Forelimb muscle (tissue), 1 donor: ENCODE results near the gene MOB1B. TPM values are rescaled to one million over a fixed set of nuclear protein-coding genes. Genes with fewer than 3 reads are reported as not detected.

Experiments used
- DNase-seq: peaks from one replicate; pipeline ENCODE4 v3.0.0-alpha.2; 2013; ENCODE audit warnings: low read depth
- polyA plus RNA-seq: library from polyadenylated mRNA; unstranded; fragments of 120-200 nt; gene quantifications from one replicate; pipeline ENCODE4 v1.2.1, GENCODE V29; 2013; ENCODE audit not compliant: insufficient read length

MOB1B gene
- polyA plus RNA-seq, 1 donor = 32.1 TPM

DNA sequence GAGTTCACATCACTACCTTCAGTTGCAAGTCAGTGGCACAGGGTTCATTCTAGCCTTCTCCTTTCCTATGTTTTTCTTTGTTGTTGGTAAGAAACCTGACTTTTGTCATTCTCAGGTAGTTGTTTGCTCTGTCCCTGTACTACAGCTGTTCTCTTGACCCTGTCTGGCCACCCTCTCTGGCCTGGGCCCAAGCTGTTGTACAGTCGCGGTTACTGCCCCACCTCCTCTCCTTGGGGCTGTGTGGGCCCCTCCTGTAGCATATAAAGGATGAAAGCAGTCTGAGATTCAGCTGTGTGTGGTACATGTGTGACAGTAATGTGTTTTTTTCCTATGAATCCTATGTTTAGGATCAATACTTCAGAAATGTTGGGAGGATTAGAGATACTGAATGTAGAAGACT lies 12.5 kb downstream of the MOB1B start:
- no peak for DNase-seq

DNA sequence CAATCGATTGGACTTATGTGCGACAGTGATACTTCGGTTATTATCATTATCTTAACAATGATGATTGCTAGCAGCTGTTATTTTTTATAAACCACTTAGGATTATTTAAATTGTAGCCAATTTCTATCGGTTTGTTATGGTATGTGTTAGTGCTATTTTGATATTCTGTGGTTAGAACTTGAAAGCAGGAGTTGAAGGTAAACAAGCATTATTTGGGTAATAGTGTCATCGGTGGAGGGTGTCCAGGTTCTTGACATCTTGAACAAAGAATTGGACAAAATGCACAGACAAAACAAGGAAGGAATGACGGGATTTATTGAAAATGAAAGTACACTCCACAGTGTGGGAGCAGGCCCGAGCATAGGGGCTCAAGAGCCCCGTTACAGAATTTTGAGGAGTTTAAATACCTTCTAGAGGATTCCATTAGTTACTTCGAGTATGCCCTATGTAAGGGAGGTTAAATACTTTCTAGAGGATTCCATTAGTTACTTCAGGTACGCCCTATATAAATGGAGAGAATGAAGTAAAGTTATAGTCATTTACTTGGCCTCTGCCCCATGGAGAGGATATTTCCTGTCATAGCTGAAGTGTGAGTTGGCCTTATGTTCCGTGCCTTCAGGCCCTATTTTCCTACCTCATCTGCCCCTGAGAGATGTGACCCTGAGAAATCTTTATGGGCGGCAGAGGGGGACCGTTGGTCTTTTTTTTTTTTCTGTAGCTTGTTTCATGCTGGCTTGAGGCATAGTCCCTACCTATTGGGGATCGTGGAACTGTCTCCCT lies 13.1 kb downstream of the MOB1B start:
- no peak for DNase-seq

DNA sequence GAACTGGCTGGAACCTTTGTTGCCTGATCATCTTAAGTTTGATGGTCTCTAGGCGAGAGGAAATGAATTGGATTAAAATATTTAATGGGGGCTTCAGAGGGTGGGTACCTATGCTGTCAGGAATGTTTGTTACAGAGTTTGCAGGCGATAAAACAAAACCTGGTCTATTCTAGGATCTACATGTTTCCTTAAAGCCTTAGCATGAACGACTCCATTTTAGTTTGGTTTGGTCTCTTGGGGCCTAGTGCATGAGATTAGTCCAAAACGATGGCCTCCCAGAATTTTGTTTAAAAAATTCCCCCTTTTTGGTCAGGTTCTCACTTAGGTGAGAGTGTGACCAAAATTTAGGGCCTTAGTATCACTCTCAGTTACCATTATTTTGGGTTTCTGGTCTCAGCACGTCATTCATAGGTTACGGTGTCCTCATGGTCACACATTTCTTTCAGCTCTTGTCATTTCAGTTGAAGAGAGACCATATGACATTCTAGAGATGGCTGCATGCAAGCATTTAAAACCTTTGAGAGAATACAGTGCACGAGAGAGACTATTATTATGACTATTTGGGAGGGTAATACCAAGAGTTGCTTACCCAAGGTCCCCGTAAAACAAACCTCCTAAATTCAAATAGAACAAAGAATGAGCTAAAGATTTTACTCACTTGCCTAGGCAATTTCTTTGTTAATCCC lies 13.8 kb downstream of the MOB1B start:
- no peak for DNase-seq

DNA sequence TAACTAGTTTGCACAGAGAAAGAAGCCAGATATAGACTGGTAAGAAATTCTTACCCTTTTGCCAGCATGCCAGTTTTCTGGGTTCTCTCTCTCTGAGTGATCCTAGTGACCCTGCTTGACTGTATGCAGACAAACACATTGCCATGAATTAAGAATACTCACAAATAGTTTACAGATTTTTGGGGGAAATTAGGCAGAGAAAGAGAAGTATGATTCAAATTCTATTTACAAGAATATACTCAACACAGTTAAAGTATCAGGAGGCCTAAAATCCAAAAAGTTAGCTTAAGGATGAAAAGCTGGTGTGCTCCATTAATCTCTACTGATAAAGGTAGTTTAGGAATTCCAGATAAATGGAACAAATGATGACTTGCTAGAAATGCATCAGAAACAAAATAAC lies 18.4 kb downstream of the MOB1B start:
- DNase-seq = no peak

DNA sequence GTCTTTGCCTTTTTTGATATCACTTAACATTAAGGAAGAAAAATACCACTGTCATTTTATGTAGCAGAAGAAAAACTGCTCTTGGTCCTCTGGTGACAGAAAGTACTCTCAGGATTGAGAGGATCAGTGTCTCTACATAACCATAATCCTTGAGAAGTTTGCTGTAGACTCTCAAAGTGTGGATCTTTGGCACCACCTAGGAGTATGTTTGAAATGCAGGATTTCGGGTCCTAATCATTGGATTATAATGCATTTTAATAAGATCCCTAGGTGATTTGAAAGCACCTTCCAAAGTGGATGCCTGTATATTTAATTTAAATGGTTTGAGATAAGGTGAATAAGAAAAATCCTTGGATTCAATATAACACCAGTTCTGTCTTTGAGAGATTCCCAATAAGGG lies 23.2 kb downstream of the MOB1B start:
- DNase-seq = no peak

DNA sequence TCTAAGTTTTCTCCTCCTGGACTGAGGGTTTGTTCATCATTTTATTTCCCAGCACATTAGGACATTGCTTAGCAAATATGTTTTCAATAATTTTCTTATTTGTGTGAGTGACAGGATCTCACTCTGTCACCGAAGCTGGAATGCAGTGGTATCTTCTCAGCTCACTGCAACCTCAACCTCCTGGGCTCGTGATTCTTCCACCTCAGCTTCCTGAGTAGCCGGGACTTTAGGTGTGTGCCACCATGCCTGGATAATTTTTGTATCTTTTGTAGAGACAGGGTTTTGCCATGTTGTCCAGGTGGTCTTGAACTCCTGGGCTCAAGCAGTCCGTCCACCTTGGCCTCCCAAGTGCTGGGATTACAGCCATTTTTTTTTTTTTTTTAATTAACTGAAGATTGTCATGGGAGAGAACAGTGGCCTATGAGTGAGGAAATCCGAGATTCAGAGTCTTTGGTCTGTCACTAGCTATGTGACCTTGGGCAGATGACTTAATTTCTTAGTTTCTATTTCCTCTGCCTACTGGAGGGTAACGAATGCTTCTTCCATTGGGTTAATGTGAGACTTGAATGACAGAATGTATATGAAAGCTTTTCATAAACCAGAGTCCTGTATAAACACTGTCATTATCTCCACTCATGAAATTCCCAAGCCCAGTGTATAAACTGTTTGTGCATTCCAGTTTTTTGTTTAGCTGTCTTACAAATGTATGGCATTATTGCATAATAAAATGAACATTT lies 23.9 kb downstream of the MOB1B start:
- DNase-seq = no peak

DNA sequence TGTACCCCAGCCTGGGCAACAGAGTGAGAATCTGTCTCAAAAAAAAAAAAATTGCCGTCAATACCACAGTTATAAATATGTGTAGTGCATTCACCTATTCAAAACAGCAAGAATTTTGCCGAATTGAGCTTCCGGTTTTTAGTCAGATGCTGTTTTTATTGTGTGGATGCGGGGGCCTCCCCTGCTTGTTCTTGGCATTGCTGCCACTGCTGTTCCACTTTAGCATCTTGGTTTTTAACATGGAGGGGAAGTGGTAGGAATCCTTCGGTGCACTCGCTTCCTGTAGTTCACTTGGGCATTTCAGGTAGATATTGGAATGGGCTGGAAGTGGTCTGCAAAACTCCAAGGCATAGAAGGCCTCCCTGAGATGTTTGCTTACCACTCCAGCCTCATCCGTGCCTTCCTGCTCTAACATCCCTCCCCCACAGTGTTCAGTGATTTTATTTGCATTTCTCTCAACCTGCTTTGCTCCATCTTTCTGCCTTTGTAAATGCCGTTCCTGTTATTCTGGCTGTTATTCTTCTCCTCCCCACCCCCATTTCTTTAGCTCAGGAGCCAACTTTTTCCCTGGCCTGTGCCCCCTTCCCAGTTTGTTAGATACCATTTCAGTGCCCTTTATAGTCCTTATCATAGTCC lies 25.5 kb downstream of the MOB1B start:
- no peak for DNase-seq

DNA sequence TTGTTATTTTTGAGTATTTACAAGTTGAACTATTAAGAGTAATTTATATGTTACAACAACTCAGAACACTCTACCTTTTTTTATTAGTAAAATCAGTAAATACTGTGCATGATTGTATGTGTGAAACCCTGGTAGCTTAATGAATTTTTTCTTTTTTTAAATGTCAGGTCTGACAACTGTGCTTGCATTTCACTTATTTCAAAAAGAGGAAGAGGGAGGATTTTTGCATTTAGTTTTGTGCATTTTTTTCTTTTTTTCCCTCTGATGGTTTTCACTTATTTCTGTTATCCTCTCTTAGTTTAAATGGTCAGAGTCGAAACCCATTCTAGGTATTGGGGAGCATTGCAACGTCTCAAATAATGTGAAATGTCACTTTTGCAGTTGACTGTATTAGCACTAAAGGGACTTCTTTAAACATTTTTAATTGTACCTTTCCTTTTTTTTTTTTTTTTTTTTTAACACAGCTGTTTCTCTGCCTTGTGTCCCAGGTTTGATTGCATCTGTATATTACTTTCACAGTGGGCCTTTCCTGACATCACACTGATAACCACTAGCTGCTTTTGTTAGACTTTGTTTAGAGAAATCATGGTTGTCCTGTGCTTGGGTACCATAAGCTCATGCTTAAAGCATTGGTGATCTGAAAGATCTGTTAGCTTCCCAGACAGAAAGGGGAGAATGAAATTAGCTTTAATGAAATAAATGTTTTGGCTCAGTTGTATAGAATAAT lies 28.5 kb downstream of the MOB1B start:
- DNase-seq = no peak

DNA sequence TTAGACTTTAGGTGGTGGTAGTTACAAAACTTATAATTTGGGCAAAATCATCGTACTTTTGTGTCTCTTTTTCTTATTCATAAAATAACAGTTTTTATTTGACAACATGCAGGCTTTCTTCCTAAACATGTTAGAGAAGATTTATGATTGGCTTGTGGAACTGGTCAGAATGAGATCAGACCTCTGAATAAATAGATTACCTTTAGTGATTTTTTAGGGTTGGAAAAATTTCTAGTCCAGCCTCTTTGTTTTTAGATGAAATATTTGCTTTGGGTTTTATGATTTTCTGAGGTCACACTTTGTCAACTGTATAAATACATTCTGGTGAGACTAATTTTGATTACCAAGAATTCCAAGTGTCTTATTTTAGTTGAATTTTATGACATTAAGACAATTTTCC lies 29.2 kb downstream of the MOB1B start:
- no peak for DNase-seq

DNA sequence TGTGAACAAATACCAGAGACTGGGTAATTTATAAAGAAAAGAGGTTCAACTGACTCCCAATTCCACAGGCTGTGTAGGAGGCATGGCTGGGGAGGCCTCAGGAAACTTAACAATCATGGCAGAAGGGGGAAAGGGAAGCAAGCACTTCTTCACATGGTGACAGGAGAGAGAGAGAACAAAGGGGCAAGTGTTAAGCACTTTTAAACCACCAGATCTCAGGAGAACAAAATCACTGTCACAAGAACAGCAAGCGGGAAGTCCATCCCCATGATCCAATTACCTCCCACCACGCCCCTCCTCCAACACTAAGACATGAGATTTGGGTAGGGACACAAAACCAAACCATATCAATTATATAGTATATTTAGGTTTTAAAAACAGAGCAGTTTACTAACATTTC lies 30.8 kb downstream of the MOB1B start:
- DNase-seq = no peak

DNA sequence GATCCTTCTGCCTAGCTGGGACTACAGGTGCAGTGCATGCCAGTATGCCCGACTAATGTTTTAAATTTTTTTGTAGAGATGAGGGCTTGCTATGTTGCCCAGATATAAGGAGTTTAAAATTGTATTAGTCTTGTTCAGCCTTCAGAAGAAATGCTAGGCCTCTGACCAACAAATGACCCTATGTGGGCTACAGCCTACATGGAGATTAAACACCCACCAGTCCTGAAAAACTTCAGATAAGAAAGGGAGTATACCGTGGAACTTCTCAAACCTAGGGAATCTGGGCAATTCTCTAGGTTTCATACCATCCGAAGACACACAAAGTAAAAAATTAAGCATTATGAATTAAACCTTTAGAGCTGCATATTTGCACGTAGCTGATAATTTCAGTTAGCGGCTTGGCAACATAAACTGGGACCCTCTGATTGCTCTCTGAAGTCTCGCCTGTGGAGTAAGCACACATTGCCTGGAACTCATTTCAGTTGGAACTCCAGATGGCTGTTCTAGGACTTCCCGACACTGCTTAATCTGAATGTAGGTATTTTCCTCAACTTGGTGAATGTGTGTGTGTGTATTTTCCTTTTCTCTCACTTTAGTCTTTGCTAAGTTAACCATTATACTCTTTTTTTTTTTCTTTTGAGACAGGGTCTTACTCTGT lies 33.0 kb downstream of the MOB1B start:
- no peak for DNase-seq

DNA sequence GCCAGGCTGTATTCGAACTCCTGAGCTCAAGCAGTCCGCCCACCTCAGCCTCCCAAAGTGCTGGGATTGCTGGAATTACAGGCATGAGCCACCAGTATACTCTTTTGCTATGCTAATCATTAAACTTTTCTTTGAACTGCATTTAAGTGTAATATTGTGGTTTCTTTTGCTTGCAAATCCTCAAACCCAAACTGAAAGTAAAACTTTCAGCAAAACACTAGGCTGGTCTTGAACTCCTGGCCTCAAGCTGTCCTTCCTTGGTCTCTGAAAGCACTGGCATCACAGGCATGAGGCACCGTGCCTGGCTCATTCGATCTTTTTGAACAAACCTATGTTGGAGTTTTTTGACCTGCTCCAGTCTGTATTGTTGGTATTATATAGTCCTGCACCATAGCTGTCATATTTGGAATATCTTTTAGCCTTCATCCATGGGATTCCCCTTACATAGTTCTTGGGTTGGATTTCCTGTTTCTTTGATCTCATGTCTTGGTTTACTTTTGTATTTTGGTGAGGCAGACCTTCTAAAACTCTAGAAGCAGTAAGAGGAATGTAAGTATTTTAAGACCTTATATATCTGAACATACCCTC lies 34.1 kb downstream of the MOB1B start:
- no peak for DNase-seq

DNA sequence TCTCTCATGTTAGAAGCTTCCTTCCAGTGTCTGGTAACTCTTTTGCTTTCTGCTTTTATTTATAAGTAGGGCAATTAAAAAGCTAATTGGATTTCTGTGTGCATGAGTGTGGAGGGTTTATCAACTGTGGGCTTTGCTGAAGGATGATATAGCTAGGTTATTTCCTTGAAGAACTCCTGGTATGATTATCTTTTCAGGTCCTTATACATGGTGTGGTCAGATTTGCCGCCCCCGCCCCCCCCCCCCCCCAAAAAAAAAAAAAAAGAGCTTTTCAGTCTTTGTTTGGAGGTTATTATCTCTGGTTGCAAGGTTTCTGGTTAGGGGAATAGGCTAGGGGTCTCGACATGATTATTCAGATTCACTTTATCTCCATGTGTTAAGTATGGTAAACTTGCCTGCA lies 35.9 kb downstream of the MOB1B start:
- DNase-seq = no peak

DNA sequence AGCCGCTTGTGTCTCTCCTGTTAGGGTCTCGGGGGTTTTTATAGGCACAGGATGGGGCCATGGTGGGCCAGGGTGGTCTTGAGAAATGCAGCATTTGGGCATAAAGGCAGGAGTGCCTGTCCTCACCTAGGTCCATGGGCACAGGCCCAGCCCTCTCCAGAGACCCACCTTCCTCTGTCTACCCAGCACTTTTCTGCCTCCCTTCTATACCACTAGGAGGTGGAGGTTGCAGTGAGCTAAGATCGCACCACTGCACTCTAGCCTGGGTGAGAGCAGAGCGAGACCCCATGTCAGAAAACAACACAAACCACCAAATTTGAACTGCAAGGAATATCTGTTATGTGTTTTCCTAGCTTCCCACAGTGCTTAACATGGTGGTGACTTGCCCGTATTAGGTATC lies 38.0 kb downstream of the MOB1B start:
- no peak for DNase-seq

DNA sequence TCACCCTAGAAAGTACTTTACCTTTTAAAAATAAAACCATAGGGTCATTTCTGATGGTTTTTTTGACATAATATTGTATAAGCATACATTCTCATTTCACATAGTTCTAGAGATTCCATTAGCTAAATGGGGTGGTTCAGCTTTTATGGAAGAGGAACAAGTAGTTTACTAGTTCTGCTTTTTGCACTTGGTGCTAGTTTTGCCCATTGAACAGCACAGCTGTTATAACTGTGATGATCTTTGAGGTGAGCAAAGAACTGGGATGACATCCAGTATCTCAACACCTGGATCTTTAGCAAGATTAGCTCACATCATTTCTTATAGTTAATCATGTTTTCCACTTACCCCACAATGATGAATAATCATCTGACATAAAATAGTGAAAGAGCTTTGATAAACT lies 40.9 kb downstream of the MOB1B start:
- DNase-seq = no peak

DNA sequence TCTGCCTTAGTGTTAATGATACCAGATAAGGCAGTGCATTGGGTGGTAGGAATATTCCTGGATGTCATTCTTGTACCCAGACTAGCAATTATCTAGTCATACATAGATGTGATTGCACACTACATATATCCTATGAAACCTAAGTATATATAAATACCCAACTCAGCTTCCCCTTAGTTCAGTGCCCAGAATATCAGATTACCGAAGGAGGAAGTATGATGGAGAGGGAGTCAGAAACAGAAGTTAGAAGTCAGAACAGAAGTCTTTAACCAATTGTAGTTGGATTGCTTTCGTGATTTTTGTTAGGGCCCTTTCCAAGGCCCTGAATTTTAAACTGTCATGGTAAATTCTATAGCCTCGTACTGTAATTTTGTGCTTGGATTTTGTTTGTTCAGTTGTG lies 42.9 kb downstream of the MOB1B start:
- DNase-seq = no peak

DNA sequence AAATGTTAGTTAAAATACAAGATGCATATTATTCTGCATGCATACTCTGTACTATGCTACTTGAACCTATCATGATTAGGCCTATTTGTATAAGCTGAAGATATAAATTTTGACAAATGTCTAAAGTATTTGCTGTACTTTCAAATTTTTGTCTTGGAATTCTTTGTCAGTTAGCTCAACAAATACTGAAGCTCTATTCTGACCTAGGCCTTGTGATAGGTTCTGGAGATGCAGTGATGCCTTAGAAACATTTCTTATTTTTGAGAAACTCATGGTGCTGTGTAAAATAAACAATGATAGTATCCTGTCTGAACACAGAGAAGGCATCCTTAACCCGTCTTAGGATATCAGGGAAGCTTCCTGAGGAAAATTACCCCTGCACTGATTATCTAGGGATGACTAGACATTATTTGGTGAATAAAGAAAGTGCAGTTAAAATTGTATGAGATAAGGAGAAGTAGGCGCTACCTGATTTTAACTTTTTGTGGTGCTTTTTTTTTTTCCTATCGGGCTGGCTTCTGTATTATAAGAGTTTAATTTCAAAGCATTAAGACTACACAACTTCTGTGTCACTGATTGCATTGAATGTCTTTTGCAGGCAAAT lies 43.4 kb downstream of the MOB1B start:
- no peak for DNase-seq

DNA sequence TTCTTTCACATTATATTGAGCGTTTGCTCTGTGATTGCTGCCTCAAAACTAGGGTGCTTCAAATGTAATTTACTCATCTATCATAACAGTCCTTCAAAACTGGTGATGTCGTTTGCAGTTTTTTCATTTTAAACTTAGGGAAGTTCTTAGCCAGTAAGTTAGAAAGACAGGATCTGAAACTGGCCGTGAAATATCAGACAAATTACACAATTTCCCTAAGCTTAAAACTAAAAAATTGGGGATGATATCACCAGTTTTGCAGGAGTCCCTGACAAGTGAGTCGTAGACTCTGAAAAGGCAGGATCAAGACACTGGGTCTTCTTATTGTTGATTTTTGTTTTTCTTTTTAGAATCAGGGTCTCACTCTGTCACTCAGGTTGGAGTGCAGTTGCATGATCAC lies 44.8 kb downstream of the MOB1B start:
- DNase-seq = no peak

DNA sequence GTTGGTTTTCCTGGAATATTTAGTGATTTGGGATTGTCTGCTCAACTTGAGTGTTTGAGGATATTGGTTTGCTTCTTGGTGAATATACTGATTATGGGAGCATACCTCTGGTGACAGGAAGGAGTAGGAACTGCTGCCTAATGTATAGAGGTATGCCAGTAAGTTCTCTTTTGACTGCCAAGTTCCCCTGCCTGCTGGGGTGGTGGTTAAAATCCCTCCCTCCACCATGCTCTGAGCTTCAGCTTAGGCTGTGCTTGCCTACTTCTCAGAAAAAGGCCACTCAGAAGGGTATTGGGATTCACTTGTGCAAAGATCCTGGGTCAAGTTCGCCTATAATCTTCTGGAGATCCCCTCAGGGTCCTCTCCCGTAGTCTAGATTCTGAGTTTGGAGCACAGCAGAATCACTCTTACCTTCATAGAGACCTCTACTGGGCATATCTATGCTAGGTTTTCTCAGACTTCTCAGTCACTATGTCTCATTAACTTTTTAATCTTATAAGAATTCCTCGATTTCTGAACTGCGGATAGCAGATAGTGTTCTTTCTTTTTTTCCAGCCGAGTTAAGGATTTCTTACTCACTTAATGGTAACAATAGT lies 46.6 kb downstream of the MOB1B start:
- DNase-seq = no peak

DNA sequence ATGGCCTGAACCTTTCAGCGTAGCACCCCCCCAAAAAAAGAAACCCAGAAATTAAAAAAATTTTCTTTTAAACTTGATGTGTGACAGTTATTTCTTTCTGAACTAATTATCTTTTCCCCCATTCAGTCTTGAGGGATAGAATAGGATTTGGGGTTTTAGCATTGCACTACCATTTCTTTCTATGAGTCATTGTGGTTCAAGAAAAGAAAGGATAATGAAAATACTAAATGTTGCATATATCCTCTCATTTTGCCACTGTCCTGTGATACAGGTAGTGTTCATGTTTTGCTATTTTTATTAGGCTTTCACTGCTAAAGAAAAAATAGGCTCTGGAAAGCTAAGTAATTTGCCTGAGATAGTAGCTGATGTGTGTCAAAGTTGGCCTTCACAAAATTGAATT lies 51.9 kb downstream of the MOB1B start:
- DNase-seq = no peak
